ENCODE data around the gene SLC1A4. TPM values are rescaled to one million over a fixed set of nuclear protein-coding genes. Genes with fewer than 3 reads are reported as not detected.

SLC1A4 gene
- polyA plus RNA-seq, 1 donor from 2014 or later, result 33.8 TPM

GRCh38 chr2:64951306-64951953 lies 37.8 kb upstream of the SLC1A4 start:
- no peak overlapping the region for H3K4me2 ChIP-seq (ENCODE audit: low read length)
- H3K79me2 ChIP-seq (replicated peaks; ENCODE audit: insufficient read depth, low read length), result no peaks in the 10 kb centered on the region
- no peaks in the 10 kb centered on the region for H3K9me3 ChIP-seq (ENCODE audit: low read length)
- no peak overlapping the region for H3K27ac ChIP-seq (ENCODE audit: low read length)
- H3K4me3 ChIP-seq (ENCODE audit: low read length), result no peak overlapping the region
- no peaks in the 10 kb centered on the region for H3K36me3 ChIP-seq (ENCODE audit: insufficient read depth, low read length)
- H4K20me1 ChIP-seq (ENCODE audit: insufficient read depth), result no peaks in the 10 kb centered on the region
- TF ChIP-seq POLR2AphosphoS5 (IDR thresholded peaks at IDR 0.05) (no peak), RAD21 (conservative IDR thresholded peaks at IDR 0.05) (no peak), MXI1 (conservative IDR thresholded peaks at IDR 0.05; ENCODE audit: poor library complexity, severe bottlenecking) (no peak), TAF1 (IDR thresholded peaks at IDR 0.05; ENCODE audit: low read depth) (no peak), CTCF (IDR thresholded peaks at IDR 0.05; ENCODE audit: poor library complexity, severe bottlenecking) (no peak), EZH2 (IDR thresholded peaks at IDR 0.05; ENCODE audit: borderline replicate concordance, insufficient read depth, low read length, poor library complexity, severe bottlenecking) (no peak), REST (IDR thresholded peaks at IDR 0.05; ENCODE audit: borderline replicate concordance) (no peak), SMC3 (conservative IDR thresholded peaks at IDR 0.05; ENCODE audit: poor library complexity) (no peak), EP300 (conservative IDR thresholded peaks at IDR 0.05; ENCODE audit: poor library complexity, severe bottlenecking) (no peak)
- H2AFZ ChIP-seq (ENCODE audit: low read depth, low read length), result no peak overlapping the region
- H3F3A ChIP-seq (ENCODE audit: insufficient read depth, low read length, poor library complexity, severe bottlenecking), result no peaks in the 10 kb centered on the region
- H3K9ac ChIP-seq (ENCODE audit: low read length), result no peak overlapping the region
- H3K9me2 ChIP-seq (ENCODE audit: insufficient read depth, low read length), result no peaks in the 10 kb centered on the region
- no peaks in the 10 kb centered on the region for H3K27me3 ChIP-seq (ENCODE audit: insufficient read depth, low read depth, low read length)

- H3K4me3 ChIP-seq (ENCODE audit: low read length), result no peak overlapping the region
- no peaks in the 10 kb centered on the region for H3K36me3 ChIP-seq (ENCODE audit: insufficient read depth, low read length)
- no peak overlapping the region for H3K27ac ChIP-seq (ENCODE audit: low read length)
Observed at GRCh38 chr2:64952096-64952495, 37.1 kb upstream of the SLC1A4 start.

More at GRCh38 chr2:64952096-64952495, 37.1 kb upstream of the SLC1A4 start:
- Histone ChIP-seq H3K27me3 (ENCODE audit: insufficient read depth, low read depth, low read length) (no peaks in the 10 kb centered on the region), H3K9ac (ENCODE audit: low read length) (no peak overlapping the region), H2AFZ (ENCODE audit: low read depth, low read length) (no peak overlapping the region), H4K20me1 (ENCODE audit: insufficient read depth) (no peaks in the 10 kb centered on the region), H3K9me3 (ENCODE audit: low read length) (no peaks in the 10 kb centered on the region), H3K4me2 (ENCODE audit: low read length) (no peak overlapping the region), H3K9me2 (ENCODE audit: insufficient read depth, low read length) (no peaks in the 10 kb centered on the region), H3F3A (ENCODE audit: insufficient read depth, low read length, poor library complexity, severe bottlenecking) (no peaks in the 10 kb centered on the region), H3K79me2 (replicated peaks; ENCODE audit: insufficient read depth, low read length) (no peaks in the 10 kb centered on the region)
- TF ChIP-seq MXI1 (conservative IDR thresholded peaks at IDR 0.05; ENCODE audit: poor library complexity, severe bottlenecking), result no peak
- no peak for TF ChIP-seq TAF1 (IDR thresholded peaks at IDR 0.05; ENCODE audit: low read depth)
- no peak for TF ChIP-seq REST (IDR thresholded peaks at IDR 0.05; ENCODE audit: borderline replicate concordance)
- no peak for TF ChIP-seq SMC3 (conservative IDR thresholded peaks at IDR 0.05; ENCODE audit: poor library complexity)
- no peak for TF ChIP-seq CTCF (IDR thresholded peaks at IDR 0.05; ENCODE audit: poor library complexity, severe bottlenecking)
- no peak for TF ChIP-seq POLR2AphosphoS5 (IDR thresholded peaks at IDR 0.05)
- TF ChIP-seq EP300 (conservative IDR thresholded peaks at IDR 0.05; ENCODE audit: poor library complexity, severe bottlenecking), result no peak
- no peak for TF ChIP-seq RAD21 (conservative IDR thresholded peaks at IDR 0.05)
- TF ChIP-seq EZH2 (IDR thresholded peaks at IDR 0.05; ENCODE audit: borderline replicate concordance, insufficient read depth, low read length, poor library complexity, severe bottlenecking), result no peak

Data from neural cell (in vitro differentiated cells).